ENCODE results near the gene CARD11.

Gene CARD11

GRCh38 chr7:2894118-2894940, 149.3 kb downstream of the CARD11 start:
- DNase-seq: no peak

GRCh38 chr7:2893411-2893861, 150.2 kb downstream of the CARD11 start:
- DNase-seq: no peak

- no peak for DNase-seq
Measured at GRCh38 chr7:2892549-2892948, 151.1 kb downstream of the CARD11 start.

- no peak for DNase-seq
Measured at GRCh38 chr7:2887816-2888215, 155.9 kb downstream of the CARD11 start.

GRCh38 chr7:2886900-2887299, 156.8 kb downstream of the CARD11 start:
- peak; percentile 64 for DNase-seq

- DNase-seq: no peak
Measured at GRCh38 chr7:2886391-2886790, 157.3 kb downstream of the CARD11 start.

- no peak for DNase-seq
Measured at GRCh38 chr7:2884161-2884560, 159.5 kb downstream of the CARD11 start.

- no peak for DNase-seq
Measured at GRCh38 chr7:2883101-2883500, 160.6 kb downstream of the CARD11 start.

GRCh38 chr7:2882111-2882510, 161.6 kb downstream of the CARD11 start:
- no peak for DNase-seq

GRCh38 chr7:2880874-2881533, 162.7 kb downstream of the CARD11 start:
- DNase-seq: no peak

GRCh38 chr7:2880051-2880450, 163.6 kb downstream of the CARD11 start:
- DNase-seq: no peak

- DNase-seq: no peak
Measured at GRCh38 chr7:2879354-2879753, 164.3 kb downstream of the CARD11 start.

- no peak for DNase-seq
Measured at GRCh38 chr7:2878306-2878705, 165.4 kb downstream of the CARD11 start.

- DNase-seq: no peak
Measured at GRCh38 chr7:2876031-2876731, 167.5 kb downstream of the CARD11 start.

GRCh38 chr7:2873686-2874551, 169.7 kb downstream of the CARD11 start:
- no peak for DNase-seq

- no peak for DNase-seq
Measured at GRCh38 chr7:2873146-2873545, 170.5 kb downstream of the CARD11 start.

- DNase-seq: no peak
Measured at GRCh38 chr7:2872296-2872874, 171.3 kb downstream of the CARD11 start.

- no peak for DNase-seq
Measured at GRCh38 chr7:2870471-2870931, 173.2 kb downstream of the CARD11 start.

- DNase-seq: no peak
Measured at GRCh38 chr7:2869981-2870380, 173.7 kb downstream of the CARD11 start.

- no peak for DNase-seq
Measured at GRCh38 chr7:2866601-2867000, 177.1 kb downstream of the CARD11 start.

GRCh38 chr7:2864999-2865670, 178.5 kb downstream of the CARD11 start:
- peak; percentile 28 for DNase-seq

All from NCI-H1105 treated with DMSO at 0.1 percent for 48 hours (cell line).